ENCODE data around the gene OR51B6. TPM values are rescaled to one million over a fixed set of nuclear protein-coding genes. Genes with fewer than 3 reads are reported as not detected.

The OR51B6 gene
- polyA plus RNA-seq, 1 experiment = not detected

- Histone ChIP-seq H3K27me3 (ENCODE audit: control insufficient read depth, insufficient read depth, low read length) (no peaks in the 10 kb centered on the region), H3K36me3 (ENCODE audit: control insufficient read depth, insufficient read depth, low read length) (no peaks in the 10 kb centered on the region), H3K4me3 (ENCODE audit: low read depth, low read length) (no peak overlapping the region)
- TF ChIP-seq CTCF (IDR thresholded peaks at IDR 0.05; ENCODE audit: insufficient read depth, low read depth, low read length) = peak; percentile 61
- POLR2A ChIA-PET = no interaction called here
- DNase-seq (ENCODE audit: low read depth) = no peak
- CTCF ChIA-PET = interaction anchor here (0.5 to 3.9 kb wide), 12 partner anchors 11 to 256 kb away, joined by 3 to 23 read pairs (median 6); partner anchors contain the start of gene OR51M1
These were observed 18.5 kb downstream of the OR51B6 start for GRCh38 chr11:5369789-5370188.

- peak; percentile 86 for TF ChIP-seq CTCF (IDR thresholded peaks at IDR 0.05; ENCODE audit: insufficient read depth, low read depth, low read length)
- H3K36me3 ChIP-seq (ENCODE audit: control insufficient read depth, insufficient read depth, low read length) = no peaks in the 10 kb centered on the region
- H3K4me3 ChIP-seq (ENCODE audit: low read depth, low read length) = no peak overlapping the region
- no peak for DNase-seq (ENCODE audit: low read depth)
- ChIA-PET CTCF (interaction anchor here (0.8 to 3.9 kb wide), 11 partner anchors 9 to 744 kb away, joined by 3 to 23 read pairs (median 5); partner anchors contain the start of gene OR51D1), POLR2A (interaction anchor here (0.6 kb wide), 1 partner anchor 1307 kb away, joined by 3 read pairs; no protein-coding TSS in a partner anchor)
- H3K27me3 ChIP-seq (ENCODE audit: control insufficient read depth, insufficient read depth, low read length) = no peaks in the 10 kb centered on the region
These were observed 29.5 kb downstream of the OR51B6 start for GRCh38 chr11:5380740-5381342.

GRCh38 chr11:5383576-5383975, 32.3 kb downstream of the OR51B6 start, which contains the start of gene OR51M1:
Gene OR51M1 (plus strand): TSS chr11:5383812. CDS start chr11:5389399, 5,587 bp downstream.
- Histone ChIP-seq H3K4me3 (ENCODE audit: low read depth, low read length) (no peak within 1 kb of the TSS), H3K27me3 (ENCODE audit: control insufficient read depth, insufficient read depth, low read length) (no peaks in the 10 kb centered on the region), H3K36me3 (ENCODE audit: control insufficient read depth, insufficient read depth, low read length) (no peaks in the 10 kb centered on the region)
- no peak for TF ChIP-seq CTCF (IDR thresholded peaks at IDR 0.05; ENCODE audit: insufficient read depth, low read depth, low read length)
- POLR2A ChIA-PET = no interaction called here
- DNase-seq (ENCODE audit: low read depth) = no peak
- CTCF ChIA-PET = interaction anchor here (0.9 kb wide), 1 partner anchor 13 kb away, joined by 3 read pairs; no protein-coding TSS in a partner anchor

GRCh38 chr11:5384335-5384734, 33.0 kb downstream of the OR51B6 start:
- H3K36me3 ChIP-seq (ENCODE audit: control insufficient read depth, insufficient read depth, low read length) = no peaks in the 10 kb centered on the region
- no peak for DNase-seq (ENCODE audit: low read depth)
- no peaks in the 10 kb centered on the region for H3K27me3 ChIP-seq (ENCODE audit: control insufficient read depth, insufficient read depth, low read length)
- POLR2A ChIA-PET = no interaction called here
- no peak overlapping the region for H3K4me3 ChIP-seq (ENCODE audit: low read depth, low read length)
- CTCF ChIA-PET = interaction anchor here (0.5 to 0.9 kb wide), 2 partner anchors 14 to 202 kb away, joined by 3 read pairs; no protein-coding TSS in a partner anchor
- TF ChIP-seq CTCF (IDR thresholded peaks at IDR 0.05; ENCODE audit: insufficient read depth, low read depth, low read length) = no peak

- Histone ChIP-seq H3K27me3 (ENCODE audit: control insufficient read depth, insufficient read depth, low read length) (no peaks in the 10 kb centered on the region), H3K4me3 (ENCODE audit: low read depth, low read length) (no peak overlapping the region), H3K36me3 (ENCODE audit: control insufficient read depth, insufficient read depth, low read length) (no peaks in the 10 kb centered on the region)
- ChIA-PET CTCF (interaction anchor here (1.5 to 1.7 kb wide), 2 partner anchors 9 to 186 kb away, joined by 4 to 5 read pairs; no protein-coding TSS in a partner anchor), POLR2A (no interaction called here)
- DNase-seq (ENCODE audit: low read depth) = no peak
- TF ChIP-seq CTCF (IDR thresholded peaks at IDR 0.05; ENCODE audit: insufficient read depth, low read depth, low read length) = peak; percentile 13; the same call in 1 of the 2 replicates
These were observed 38.9 kb downstream of the OR51B6 start for GRCh38 chr11:5390210-5390609.

Measured in BJ (cell line).